ENCODE data around the gene GRM5.

DNA sequence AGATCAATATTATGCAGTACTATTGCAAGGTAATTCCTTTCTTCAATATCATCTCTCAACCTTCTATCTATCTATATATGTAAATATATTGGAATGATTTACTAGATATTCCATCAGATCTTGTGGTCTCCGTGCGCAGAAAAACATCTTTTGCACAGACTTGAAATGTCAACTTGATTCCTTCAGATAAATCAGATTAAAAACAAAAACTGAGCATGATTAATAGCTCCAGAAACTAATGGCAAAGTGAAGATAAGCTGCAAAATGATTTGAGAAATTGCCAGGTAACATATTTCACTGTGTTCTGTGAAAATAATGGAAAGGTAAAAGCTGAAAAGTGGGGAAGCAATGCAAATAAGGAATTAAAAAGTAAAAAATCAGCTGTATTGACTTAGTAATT lies 528.2 kb downstream of the GRM5 start:
- TF ChIP-seq TAF1 (conservative IDR thresholded peaks at IDR 0.05) (no peak), JUND (IDR thresholded peaks at IDR 0.05) (no peak), RAD21 (IDR thresholded peaks at IDR 0.05) (no peak), EGR1 (IDR thresholded peaks at IDR 0.05; ENCODE audit: low read depth in 2 of 2) (no peak), SP1 (IDR thresholded peaks at IDR 0.05) (no peak), FOXA2 (IDR thresholded peaks at IDR 0.05) (no peak)
- TF ChIP-seq, protein P1, sequence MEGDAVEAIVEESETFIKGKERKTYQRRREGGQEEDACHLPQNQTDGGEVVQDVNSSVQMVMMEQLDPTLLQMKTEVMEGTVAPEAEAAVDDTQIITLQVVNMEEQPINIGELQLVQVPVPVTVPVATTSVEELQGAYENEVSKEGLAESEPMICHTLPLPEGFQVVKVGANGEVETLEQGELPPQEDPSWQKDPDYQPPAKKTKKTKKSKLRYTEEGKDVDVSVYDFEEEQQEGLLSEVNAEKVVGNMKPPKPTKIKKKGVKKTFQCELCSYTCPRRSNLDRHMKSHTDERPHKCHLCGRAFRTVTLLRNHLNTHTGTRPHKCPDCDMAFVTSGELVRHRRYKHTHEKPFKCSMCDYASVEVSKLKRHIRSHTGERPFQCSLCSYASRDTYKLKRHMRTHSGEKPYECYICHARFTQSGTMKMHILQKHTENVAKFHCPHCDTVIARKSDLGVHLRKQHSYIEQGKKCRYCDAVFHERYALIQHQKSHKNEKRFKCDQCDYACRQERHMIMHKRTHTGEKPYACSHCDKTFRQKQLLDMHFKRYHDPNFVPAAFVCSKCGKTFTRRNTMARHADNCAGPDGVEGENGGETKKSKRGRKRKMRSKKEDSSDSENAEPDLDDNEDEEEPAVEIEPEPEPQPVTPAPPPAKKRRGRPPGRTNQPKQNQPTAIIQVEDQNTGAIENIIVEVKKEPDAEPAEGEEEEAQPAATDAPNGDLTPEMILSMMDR (IDR thresholded peaks at IDR 0.05; ENCODE audit: low read depth, low read length, missing input control): no peak
- TF ChIP-seq, protein P2, sequence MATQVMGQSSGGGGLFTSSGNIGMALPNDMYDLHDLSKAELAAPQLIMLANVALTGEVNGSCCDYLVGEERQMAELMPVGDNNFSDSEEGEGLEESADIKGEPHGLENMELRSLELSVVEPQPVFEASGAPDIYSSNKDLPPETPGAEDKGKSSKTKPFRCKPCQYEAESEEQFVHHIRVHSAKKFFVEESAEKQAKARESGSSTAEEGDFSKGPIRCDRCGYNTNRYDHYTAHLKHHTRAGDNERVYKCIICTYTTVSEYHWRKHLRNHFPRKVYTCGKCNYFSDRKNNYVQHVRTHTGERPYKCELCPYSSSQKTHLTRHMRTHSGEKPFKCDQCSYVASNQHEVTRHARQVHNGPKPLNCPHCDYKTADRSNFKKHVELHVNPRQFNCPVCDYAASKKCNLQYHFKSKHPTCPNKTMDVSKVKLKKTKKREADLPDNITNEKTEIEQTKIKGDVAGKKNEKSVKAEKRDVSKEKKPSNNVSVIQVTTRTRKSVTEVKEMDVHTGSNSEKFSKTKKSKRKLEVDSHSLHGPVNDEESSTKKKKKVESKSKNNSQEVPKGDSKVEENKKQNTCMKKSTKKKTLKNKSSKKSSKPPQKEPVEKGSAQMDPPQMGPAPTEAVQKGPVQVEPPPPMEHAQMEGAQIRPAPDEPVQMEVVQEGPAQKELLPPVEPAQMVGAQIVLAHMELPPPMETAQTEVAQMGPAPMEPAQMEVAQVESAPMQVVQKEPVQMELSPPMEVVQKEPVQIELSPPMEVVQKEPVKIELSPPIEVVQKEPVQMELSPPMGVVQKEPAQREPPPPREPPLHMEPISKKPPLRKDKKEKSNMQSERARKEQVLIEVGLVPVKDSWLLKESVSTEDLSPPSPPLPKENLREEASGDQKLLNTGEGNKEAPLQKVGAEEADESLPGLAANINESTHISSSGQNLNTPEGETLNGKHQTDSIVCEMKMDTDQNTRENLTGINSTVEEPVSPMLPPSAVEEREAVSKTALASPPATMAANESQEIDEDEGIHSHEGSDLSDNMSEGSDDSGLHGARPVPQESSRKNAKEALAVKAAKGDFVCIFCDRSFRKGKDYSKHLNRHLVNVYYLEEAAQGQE (IDR thresholded peaks at IDR 0.05): no peak
